ENCODE measurements around the gene SLC9A7.

The SLC9A7 gene

DNA sequence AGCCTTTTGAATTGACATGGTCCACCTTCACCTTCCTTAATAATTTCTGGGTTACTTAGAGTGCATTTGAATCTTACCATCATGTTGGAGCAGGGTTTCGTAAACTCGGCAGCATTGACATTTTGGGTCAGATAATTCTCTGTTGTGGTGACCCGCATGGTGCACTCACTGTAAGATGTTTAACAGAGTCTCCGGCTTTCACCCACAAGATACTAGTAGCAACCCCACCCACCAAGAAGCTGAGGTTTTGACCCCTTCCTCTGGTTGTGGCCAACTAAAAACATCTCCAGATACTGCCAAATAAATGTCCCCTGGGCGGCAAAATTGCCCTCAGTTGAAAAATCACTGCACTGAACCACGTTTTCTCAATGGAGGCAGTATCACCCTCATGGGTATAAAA, 122.7 kb downstream of the SLC9A7 start:
- TF ChIP-seq TAF1 (IDR thresholded peaks at IDR 0.05; ENCODE audit: borderline replicate concordance, low read depth, low read length) (no peak), POLR2A (IDR thresholded peaks at IDR 0.05; ENCODE audit: low read depth, low read length) (no peak), POLR2AphosphoS5 (IDR thresholded peaks at IDR 0.05; ENCODE audit: low read depth, low read length) (no peak)
- peak; percentile 68 for FAIRE-seq
- DNase-seq (ENCODE audit: insufficient read length): no peak

DNA sequence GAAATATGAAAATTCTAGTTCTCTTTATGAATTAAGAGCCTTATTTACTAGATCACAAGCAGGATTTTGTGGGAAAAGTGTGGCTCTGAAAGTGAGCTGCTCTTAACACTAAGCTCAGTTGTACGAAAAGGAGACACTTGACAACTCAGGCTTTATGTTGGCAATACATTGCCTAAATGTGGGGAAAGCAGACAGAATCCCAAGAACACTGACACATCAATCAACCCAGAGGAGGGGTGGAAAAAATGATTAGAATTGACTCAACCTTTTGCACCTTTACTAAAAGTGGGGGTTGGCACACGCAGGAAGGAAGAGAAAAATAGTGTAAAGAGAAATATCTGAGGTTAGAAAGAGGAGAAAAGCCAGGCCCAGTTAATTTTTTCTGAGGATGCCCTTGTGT, 123.7 kb downstream of the SLC9A7 start:
- DNase-seq (ENCODE audit: insufficient read length) (no peak), FAIRE-seq (peak; percentile 85)
- no peak for TF ChIP-seq POLR2A (IDR thresholded peaks at IDR 0.05; ENCODE audit: low read depth, low read length)
- no peak for TF ChIP-seq POLR2AphosphoS5 (IDR thresholded peaks at IDR 0.05; ENCODE audit: low read depth, low read length)
- no peak for TF ChIP-seq TAF1 (IDR thresholded peaks at IDR 0.05; ENCODE audit: borderline replicate concordance, low read depth, low read length)

DNA sequence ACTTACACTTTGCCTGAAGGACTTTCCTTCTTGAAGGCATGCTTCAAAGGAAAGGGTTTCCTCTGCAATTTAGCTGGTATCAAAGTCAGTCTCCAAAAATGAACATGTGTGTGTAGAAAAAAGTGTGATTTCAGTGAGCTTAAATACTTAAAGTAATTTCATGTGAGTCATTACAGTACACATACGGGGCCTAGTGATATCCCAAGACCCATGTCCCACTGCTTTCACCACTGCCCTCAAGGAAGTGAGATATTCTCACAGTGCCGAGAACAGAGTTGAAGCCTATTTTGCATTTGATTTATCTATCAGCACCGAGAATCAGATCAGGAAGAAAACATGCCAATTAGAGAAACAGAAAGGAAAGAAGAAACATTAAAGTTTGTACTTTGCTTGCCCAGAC, 124.3 kb downstream of the SLC9A7 start:
- no peak for DNase-seq (ENCODE audit: insufficient read length)
- peak; percentile 81 for FAIRE-seq
- TF ChIP-seq POLR2A (IDR thresholded peaks at IDR 0.05; ENCODE audit: low read depth, low read length): no peak
- TF ChIP-seq TAF1 (IDR thresholded peaks at IDR 0.05; ENCODE audit: borderline replicate concordance, low read depth, low read length): no peak
- TF ChIP-seq POLR2AphosphoS5 (IDR thresholded peaks at IDR 0.05; ENCODE audit: low read depth, low read length): no peak

DNA sequence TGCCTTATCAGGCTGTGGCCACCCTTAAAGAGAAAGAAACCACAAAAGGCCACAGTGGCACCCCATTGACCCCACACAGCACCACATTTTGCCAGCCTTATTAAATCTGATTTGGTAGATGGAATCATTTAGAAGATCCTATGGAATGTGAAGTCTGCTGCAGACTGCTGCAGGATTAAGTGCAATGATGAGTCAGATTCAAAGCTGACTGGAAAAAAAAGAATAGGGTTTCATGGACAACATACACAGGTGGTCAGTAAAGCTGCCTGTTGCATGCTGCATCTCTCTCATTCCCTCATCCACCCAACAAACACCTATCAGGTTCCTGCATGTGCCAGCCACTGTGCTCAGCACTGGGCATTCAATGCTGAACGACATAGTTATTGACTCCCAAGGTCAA, 128.8 kb downstream of the SLC9A7 start:
- DNase-seq (ENCODE audit: insufficient read length) (no peak), FAIRE-seq (peak; percentile 5)
- TF ChIP-seq POLR2AphosphoS5 (IDR thresholded peaks at IDR 0.05; ENCODE audit: low read depth, low read length) (no peak), TAF1 (IDR thresholded peaks at IDR 0.05; ENCODE audit: borderline replicate concordance, low read depth, low read length) (no peak), POLR2A (IDR thresholded peaks at IDR 0.05; ENCODE audit: low read depth, low read length) (no peak)

DNA sequence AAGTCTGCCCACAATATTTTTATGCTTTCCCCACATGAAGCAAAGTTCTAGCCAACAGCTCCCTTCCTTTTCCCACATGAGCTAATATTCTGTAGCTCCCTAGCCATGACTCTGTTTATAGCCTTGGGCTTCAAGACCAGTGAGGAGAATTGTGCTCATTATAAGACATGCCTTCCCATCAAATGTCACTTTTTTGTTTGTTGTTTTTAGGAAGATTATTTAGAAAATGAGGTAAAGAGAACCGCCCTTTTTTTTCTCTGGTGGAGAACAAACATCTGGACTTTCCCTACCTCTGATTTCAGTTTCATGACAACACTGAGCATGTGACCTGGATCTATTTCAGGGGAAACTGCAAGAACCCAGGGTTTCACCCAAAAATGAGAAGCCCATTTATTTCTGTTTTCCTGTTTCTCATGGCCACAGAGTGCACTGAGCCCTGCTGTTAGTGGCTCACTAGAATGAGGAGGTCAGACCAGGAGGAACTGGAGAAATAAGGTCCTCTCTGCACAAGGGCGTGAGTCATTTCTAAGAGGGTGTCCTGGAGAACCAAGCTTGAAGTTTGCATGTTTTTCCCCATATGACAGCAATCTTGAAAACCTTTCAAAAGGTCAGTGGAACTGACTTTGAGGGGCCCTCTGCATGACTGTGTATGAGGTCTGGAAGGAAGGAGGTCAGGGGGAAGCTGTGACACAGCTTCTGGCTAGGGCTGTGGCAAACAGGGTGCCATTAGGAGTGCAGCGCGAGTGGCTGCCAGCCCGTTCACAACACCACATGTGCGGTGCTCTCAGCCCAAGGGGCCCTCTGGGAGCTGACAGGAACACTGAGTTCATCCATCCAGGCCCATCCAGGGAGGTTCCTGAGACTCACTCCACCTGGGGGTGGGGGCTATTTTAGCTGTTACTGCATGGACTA, 130.2 kb downstream of the SLC9A7 start:
- DNase-seq (ENCODE audit: insufficient read length) (peak; percentile 23), FAIRE-seq (peak; percentile 100)
- TF ChIP-seq POLR2AphosphoS5 (IDR thresholded peaks at IDR 0.05; ENCODE audit: low read depth, low read length) (no peak; the same call in 1 of the 2 replicates), TAF1 (IDR thresholded peaks at IDR 0.05; ENCODE audit: borderline replicate concordance, low read depth, low read length) (no peak), POLR2A (IDR thresholded peaks at IDR 0.05; ENCODE audit: low read depth, low read length) (peak; percentile 46; the same call in 1 of the 2 replicates)

DNA sequence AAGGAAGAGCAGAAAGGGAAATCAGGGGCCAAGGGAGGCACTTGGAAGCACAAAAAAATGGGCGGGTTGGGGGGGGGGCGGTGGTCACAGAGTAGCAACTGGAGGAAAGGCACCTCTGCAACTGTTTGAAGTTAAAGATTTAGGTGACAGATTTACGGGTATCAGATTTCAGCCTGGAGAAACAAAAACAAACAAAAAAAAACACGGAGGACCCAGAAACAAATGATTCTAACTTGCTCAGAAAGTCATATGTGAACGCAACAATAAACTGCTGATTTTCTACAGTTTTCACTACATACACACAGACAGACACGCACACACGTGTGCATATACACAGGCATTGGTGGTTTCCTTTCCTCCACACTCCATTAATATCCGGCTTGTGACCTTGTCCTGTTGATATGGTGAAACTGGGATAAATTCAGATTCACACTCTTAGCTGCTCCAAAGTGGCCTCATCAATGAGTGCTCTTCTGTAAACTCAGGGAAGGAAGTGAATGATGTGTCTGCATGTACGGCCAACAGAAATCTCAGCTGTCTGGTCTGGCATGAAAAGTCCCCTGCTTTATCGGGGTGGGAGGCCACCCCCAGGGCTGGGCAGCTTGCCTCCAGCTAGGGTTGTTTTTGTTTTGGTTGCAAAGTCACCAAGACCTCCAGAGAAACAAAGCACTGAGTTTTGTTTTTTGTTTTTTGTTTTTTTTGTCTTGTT, 131.1 kb downstream of the SLC9A7 start:
- DNase-seq (ENCODE audit: insufficient read length) (no peak), FAIRE-seq (no peak)
- TF ChIP-seq POLR2A (IDR thresholded peaks at IDR 0.05; ENCODE audit: low read depth, low read length) (no peak), POLR2AphosphoS5 (IDR thresholded peaks at IDR 0.05; ENCODE audit: low read depth, low read length) (no peak), TAF1 (IDR thresholded peaks at IDR 0.05; ENCODE audit: borderline replicate concordance, low read depth, low read length) (no peak)

DNA sequence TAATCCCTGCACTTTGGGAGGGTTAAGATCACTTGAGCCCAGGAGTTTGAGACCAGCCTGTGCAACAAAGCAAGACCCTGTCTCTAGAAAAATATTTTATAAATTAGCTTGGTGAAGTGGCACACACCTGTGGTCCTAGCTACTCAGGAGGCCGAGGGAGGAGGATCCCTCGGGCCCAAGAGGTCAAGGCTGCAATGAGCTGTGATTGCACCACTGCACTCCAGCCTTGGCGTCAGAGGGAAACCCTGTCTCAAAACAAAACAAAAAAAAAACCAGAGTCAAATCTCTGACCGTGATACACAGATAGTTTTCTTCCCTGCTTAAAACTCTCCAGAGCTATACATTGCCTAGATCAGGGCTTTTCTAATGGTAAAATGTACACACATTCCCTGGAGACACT, 131.9 kb downstream of the SLC9A7 start:
- TF ChIP-seq POLR2A (IDR thresholded peaks at IDR 0.05; ENCODE audit: low read depth, low read length) (no peak), POLR2AphosphoS5 (IDR thresholded peaks at IDR 0.05; ENCODE audit: low read depth, low read length) (no peak), TAF1 (IDR thresholded peaks at IDR 0.05; ENCODE audit: borderline replicate concordance, low read depth, low read length) (no peak)
- FAIRE-seq: peak; percentile 46
- DNase-seq (ENCODE audit: insufficient read length): no peak

DNA sequence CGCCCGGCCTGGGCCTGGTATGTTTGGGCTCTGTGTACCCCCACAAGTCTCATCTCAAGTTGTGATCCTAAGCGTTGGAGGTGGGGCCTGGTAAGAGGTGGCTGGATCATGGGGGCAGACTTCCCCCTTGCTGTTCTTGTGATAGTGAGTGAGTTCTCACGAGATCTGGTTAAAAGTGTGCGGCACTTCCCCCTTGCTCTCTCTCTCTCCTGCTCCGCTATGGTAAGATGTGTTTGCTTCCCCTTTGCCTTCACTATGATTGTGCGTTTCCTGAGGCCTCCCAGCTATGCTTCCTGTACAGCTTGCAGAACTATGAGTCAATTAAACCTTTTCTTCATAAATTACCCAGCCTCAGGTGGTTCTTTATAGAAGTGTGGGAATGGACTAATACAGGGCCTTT, 132.4 kb downstream of the SLC9A7 start:
- FAIRE-seq (peak; percentile 92), DNase-seq (ENCODE audit: insufficient read length) (no peak)
- TF ChIP-seq TAF1 (IDR thresholded peaks at IDR 0.05; ENCODE audit: borderline replicate concordance, low read depth, low read length) (no peak), POLR2A (IDR thresholded peaks at IDR 0.05; ENCODE audit: low read depth, low read length) (no peak), POLR2AphosphoS5 (IDR thresholded peaks at IDR 0.05; ENCODE audit: low read depth, low read length) (no peak)

DNA sequence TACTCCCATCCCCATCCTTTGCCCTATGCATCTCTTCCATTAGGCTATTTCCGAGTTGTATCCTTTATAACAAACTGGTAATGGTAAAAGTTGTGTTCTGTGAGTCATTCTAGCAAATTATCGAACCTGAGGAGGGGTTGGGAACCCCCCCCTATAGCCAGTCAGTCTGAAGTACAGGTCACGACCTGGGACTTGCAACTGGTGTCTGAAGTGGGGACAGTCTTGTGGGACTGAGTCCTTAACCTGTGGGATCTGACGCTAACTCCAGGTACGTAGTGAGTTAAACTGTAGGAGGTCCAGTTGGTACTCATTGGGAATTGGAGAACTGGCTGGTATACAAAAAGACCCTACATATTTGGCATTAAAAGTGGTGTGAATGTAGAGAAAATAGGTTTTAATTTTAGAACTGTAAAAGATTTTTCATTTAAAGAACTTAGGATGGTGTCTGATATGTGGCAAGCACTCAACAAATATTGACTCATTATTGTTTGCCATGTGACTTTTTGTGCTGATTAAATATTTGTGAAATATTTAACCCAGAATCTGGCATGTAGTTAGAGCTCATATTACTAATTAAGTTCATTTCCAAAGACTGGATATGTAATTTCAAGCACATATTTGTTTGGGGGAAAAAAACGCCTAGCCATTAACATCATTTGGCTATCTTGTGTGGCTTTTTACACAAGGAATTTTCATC, 134.7 kb downstream of the SLC9A7 start:
- FAIRE-seq: no peak
- DNase-seq (ENCODE audit: insufficient read length): no peak
- no peak for TF ChIP-seq POLR2A (IDR thresholded peaks at IDR 0.05; ENCODE audit: low read depth, low read length)
- no peak for TF ChIP-seq TAF1 (IDR thresholded peaks at IDR 0.05; ENCODE audit: borderline replicate concordance, low read depth, low read length)
- no peak for TF ChIP-seq POLR2AphosphoS5 (IDR thresholded peaks at IDR 0.05; ENCODE audit: low read depth, low read length)

DNA sequence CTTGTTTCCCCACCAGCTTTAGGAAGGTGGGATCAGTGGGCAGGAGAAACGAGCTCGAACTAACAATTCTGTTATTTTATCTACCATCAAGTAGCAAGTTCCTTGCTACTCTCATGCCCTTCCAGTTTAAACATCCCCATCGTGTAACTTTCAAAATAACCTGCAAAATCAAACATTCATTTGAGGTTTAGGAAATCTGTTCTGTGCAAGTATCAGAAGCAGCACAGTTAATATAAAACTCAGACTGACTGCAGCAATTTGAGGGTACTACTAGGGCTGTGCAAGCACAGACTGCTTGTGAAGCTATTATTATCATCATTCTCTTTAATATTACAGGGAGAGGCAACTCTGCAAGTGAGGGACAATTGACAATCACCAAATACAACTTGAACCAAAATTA, 137.3 kb downstream of the SLC9A7 start:
- TF ChIP-seq TAF1 (IDR thresholded peaks at IDR 0.05; ENCODE audit: borderline replicate concordance, low read depth, low read length): no peak
- no peak for TF ChIP-seq POLR2A (IDR thresholded peaks at IDR 0.05; ENCODE audit: low read depth, low read length)
- TF ChIP-seq POLR2AphosphoS5 (IDR thresholded peaks at IDR 0.05; ENCODE audit: low read depth, low read length): no peak
- DNase-seq (ENCODE audit: insufficient read length) (no peak), FAIRE-seq (peak; percentile 75)

DNA sequence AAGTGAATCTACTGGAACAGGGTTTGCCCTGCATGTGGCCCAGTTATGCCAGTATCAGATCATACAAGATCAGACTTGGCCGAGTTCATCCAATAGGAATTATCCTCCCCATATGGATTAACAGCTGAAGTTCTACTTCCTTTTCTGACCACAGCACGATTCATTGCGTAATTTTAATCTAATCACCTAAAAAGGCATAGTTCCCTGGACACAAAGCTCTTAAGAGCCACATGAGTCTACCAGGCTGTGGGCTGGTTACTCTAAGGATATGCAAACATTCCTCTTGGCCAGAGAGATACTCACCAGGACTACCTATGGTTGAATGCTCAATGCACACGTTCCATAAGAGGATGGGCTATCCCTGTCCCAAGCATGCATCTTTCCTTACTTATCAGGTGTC, 138.4 kb downstream of the SLC9A7 start:
- TF ChIP-seq POLR2AphosphoS5 (IDR thresholded peaks at IDR 0.05; ENCODE audit: low read depth, low read length): no peak
- TF ChIP-seq POLR2A (IDR thresholded peaks at IDR 0.05; ENCODE audit: low read depth, low read length): no peak
- TF ChIP-seq TAF1 (IDR thresholded peaks at IDR 0.05; ENCODE audit: borderline replicate concordance, low read depth, low read length): no peak
- FAIRE-seq (no peak), DNase-seq (ENCODE audit: insufficient read length) (no peak)
